ENCODE measurements around the gene SUPT3H. TPM values are rescaled to one million over a fixed set of nuclear protein-coding genes. Genes with fewer than 3 reads are reported as not detected.

The SUPT3H gene
- total and polyA plus RNA-seq, 2 donors, result 5.5 to 11.9 TPM

GRCh38 chr6:45116714-45117410 lies 260.9 kb downstream of the SUPT3H start:
- Histone ChIP-seq H3K36me3 (ENCODE audit: control insufficient read depth in 2 of 2, insufficient read depth in 2 of 2, low read length in 1 of 2) (no peaks in the 10 kb centered on the region), H3K4me3 (ENCODE audit: low read length in 2 of 2) (no peak overlapping the region), H3K27ac (ENCODE audit: low read depth in 1 of 2, low read length in 1 of 2) (no peak overlapping the region), H3K4me1 (ENCODE audit: control insufficient read depth in 2 of 2, insufficient read depth in 2 of 2, low read length in 2 of 2) (no peaks in the 10 kb centered on the region), H3K27me3 (ENCODE audit: control insufficient read depth in 2 of 2, insufficient read depth in 1 of 2, low read length in 1 of 2) (no peaks in the 10 kb centered on the region), H3K9me3 (ENCODE audit: control insufficient read depth in 2 of 2, insufficient read depth in 1 of 2, low read length in 1 of 2) (no peaks in the 10 kb centered on the region)
- DNase-seq (ENCODE audit: low read depth in 6 of 9, low spot score in 9 of 9), result peak in 2 of 9 donors; percentile 9 to 21

- no peak overlapping the region for H3K27ac ChIP-seq (ENCODE audit: low read depth in 1 of 2, low read length in 1 of 2)
- H3K4me3 ChIP-seq (ENCODE audit: low read length in 2 of 2), result no peak overlapping the region
- no peaks in the 10 kb centered on the region for H3K27me3 ChIP-seq (ENCODE audit: control insufficient read depth in 2 of 2, insufficient read depth in 1 of 2, low read length in 1 of 2)
- no peak for DNase-seq (ENCODE audit: low read depth in 6 of 9, low spot score in 9 of 9)
- no peaks in the 10 kb centered on the region for H3K9me3 ChIP-seq (ENCODE audit: control insufficient read depth in 2 of 2, insufficient read depth in 1 of 2, low read length in 1 of 2)
- 91% methylated on average over 3 of the region's 3 CpGs for WGBS
- H3K36me3 ChIP-seq (ENCODE audit: control insufficient read depth in 2 of 2, insufficient read depth in 2 of 2, low read length in 1 of 2), result no peaks in the 10 kb centered on the region
- no peaks in the 10 kb centered on the region for H3K4me1 ChIP-seq (ENCODE audit: control insufficient read depth in 2 of 2, insufficient read depth in 2 of 2, low read length in 2 of 2)
These were observed 262.0 kb downstream of the SUPT3H start for GRCh38 chr6:45115696-45116095.

GRCh38 chr6:45112711-45113110 lies 265.0 kb downstream of the SUPT3H start:
- Histone ChIP-seq H3K36me3 (ENCODE audit: control insufficient read depth in 2 of 2, insufficient read depth in 2 of 2, low read length in 1 of 2) (no peaks in the 10 kb centered on the region), H3K27me3 (ENCODE audit: control insufficient read depth in 2 of 2, insufficient read depth in 1 of 2, low read length in 1 of 2) (no peaks in the 10 kb centered on the region), H3K27ac (ENCODE audit: low read depth in 1 of 2, low read length in 1 of 2) (no peak overlapping the region), H3K4me3 (ENCODE audit: low read length in 2 of 2) (no peak overlapping the region), H3K9me3 (ENCODE audit: control insufficient read depth in 2 of 2, insufficient read depth in 1 of 2, low read length in 1 of 2) (no peaks in the 10 kb centered on the region), H3K4me1 (ENCODE audit: control insufficient read depth in 2 of 2, insufficient read depth in 2 of 2, low read length in 2 of 2) (no peaks in the 10 kb centered on the region)
- no peak for DNase-seq (ENCODE audit: low read depth in 6 of 9, low spot score in 9 of 9)

GRCh38 chr6:45109551-45109950 lies 268.2 kb downstream of the SUPT3H start:
- 4% methylated on average over 1 of the region's 1 CpG for WGBS
- no peak for DNase-seq (ENCODE audit: low read depth in 6 of 9, low spot score in 9 of 9)

GRCh38 chr6:45105170-45105820 lies 272.4 kb downstream of the SUPT3H start:
- DNase-seq (ENCODE audit: low read depth in 6 of 9, low spot score in 9 of 9), result no peak
- Histone ChIP-seq H3K4me3 (ENCODE audit: low read length in 2 of 2) (no peak overlapping the region), H3K9me3 (ENCODE audit: control insufficient read depth in 2 of 2, insufficient read depth in 1 of 2, low read length in 1 of 2) (no peaks in the 10 kb centered on the region), H3K27me3 (ENCODE audit: control insufficient read depth in 2 of 2, insufficient read depth in 1 of 2, low read length in 1 of 2) (no peaks in the 10 kb centered on the region), H3K4me1 (ENCODE audit: control insufficient read depth in 2 of 2, insufficient read depth in 2 of 2, low read length in 2 of 2) (no peaks in the 10 kb centered on the region), H3K36me3 (ENCODE audit: control insufficient read depth in 2 of 2, insufficient read depth in 2 of 2, low read length in 1 of 2) (no peaks in the 10 kb centered on the region), H3K27ac (ENCODE audit: low read depth in 1 of 2, low read length in 1 of 2) (no peak overlapping the region)
- WGBS, result 97% methylated on average over 2 of the region's 2 CpGs

More at GRCh38 chr6:45109551-45109950, 268.2 kb downstream of the SUPT3H start:
- no peaks in the 10 kb centered on the region for H3K27me3 ChIP-seq (ENCODE audit: control insufficient read depth in 2 of 2, insufficient read depth in 1 of 2, low read length in 1 of 2)
- no peaks in the 10 kb centered on the region for H3K36me3 ChIP-seq (ENCODE audit: control insufficient read depth in 2 of 2, insufficient read depth in 2 of 2, low read length in 1 of 2)
- no peaks in the 10 kb centered on the region for H3K4me1 ChIP-seq (ENCODE audit: control insufficient read depth in 2 of 2, insufficient read depth in 2 of 2, low read length in 2 of 2)
- no peaks in the 10 kb centered on the region for H3K9me3 ChIP-seq (ENCODE audit: control insufficient read depth in 2 of 2, insufficient read depth in 1 of 2, low read length in 1 of 2)
- H3K27ac ChIP-seq (ENCODE audit: low read depth in 1 of 2, low read length in 1 of 2), result no peak overlapping the region
- no peak overlapping the region for H3K4me3 ChIP-seq (ENCODE audit: low read length in 2 of 2)

- no peak overlapping the region for H3K27ac ChIP-seq (ENCODE audit: low read depth in 1 of 2, low read length in 1 of 2)
- no peaks in the 10 kb centered on the region for H3K27me3 ChIP-seq (ENCODE audit: control insufficient read depth in 2 of 2, insufficient read depth in 1 of 2, low read length in 1 of 2)
- H3K9me3 ChIP-seq (ENCODE audit: control insufficient read depth in 2 of 2, insufficient read depth in 1 of 2, low read length in 1 of 2), result no peaks in the 10 kb centered on the region
- no peak for DNase-seq (ENCODE audit: low read depth in 6 of 9, low spot score in 9 of 9)
- H3K4me3 ChIP-seq (ENCODE audit: low read length in 2 of 2), result no peak overlapping the region
- H3K4me1 ChIP-seq (ENCODE audit: control insufficient read depth in 2 of 2, insufficient read depth in 2 of 2, low read length in 2 of 2), result no peaks in the 10 kb centered on the region
- H3K36me3 ChIP-seq (ENCODE audit: control insufficient read depth in 2 of 2, insufficient read depth in 2 of 2, low read length in 1 of 2), result no peaks in the 10 kb centered on the region
- 99% methylated on average over 1 of the region's 1 CpG for WGBS
These were observed 273.3 kb downstream of the SUPT3H start for GRCh38 chr6:45104429-45104828.

- Histone ChIP-seq H3K27ac (ENCODE audit: low read depth in 1 of 2, low read length in 1 of 2) (no peak overlapping the region), H3K9me3 (ENCODE audit: control insufficient read depth in 2 of 2, insufficient read depth in 1 of 2, low read length in 1 of 2) (no peaks in the 10 kb centered on the region), H3K4me3 (ENCODE audit: low read length in 2 of 2) (no peak overlapping the region), H3K4me1 (ENCODE audit: control insufficient read depth in 2 of 2, insufficient read depth in 2 of 2, low read length in 2 of 2) (no peaks in the 10 kb centered on the region), H3K27me3 (ENCODE audit: control insufficient read depth in 2 of 2, insufficient read depth in 1 of 2, low read length in 1 of 2) (no peaks in the 10 kb centered on the region), H3K36me3 (ENCODE audit: control insufficient read depth in 2 of 2, insufficient read depth in 2 of 2, low read length in 1 of 2) (no peaks in the 10 kb centered on the region)
- WGBS, result 96% methylated on average over 1 of the region's 1 CpG
- DNase-seq (ENCODE audit: low read depth in 6 of 9, low spot score in 9 of 9), result no peak
These were observed 279.5 kb downstream of the SUPT3H start for GRCh38 chr6:45098256-45098655.

- no peaks in the 10 kb centered on the region for H3K36me3 ChIP-seq (ENCODE audit: control insufficient read depth in 2 of 2, insufficient read depth in 2 of 2, low read length in 1 of 2)
- H3K4me1 ChIP-seq (ENCODE audit: control insufficient read depth in 2 of 2, insufficient read depth in 2 of 2, low read length in 2 of 2), result no peaks in the 10 kb centered on the region
- H3K27ac ChIP-seq (ENCODE audit: low read depth in 1 of 2, low read length in 1 of 2), result no peak overlapping the region
- DNase-seq (ENCODE audit: low read depth in 6 of 9, low spot score in 9 of 9), result no peak
- H3K4me3 ChIP-seq (ENCODE audit: low read length in 2 of 2), result no peak overlapping the region
- H3K9me3 ChIP-seq (ENCODE audit: control insufficient read depth in 2 of 2, insufficient read depth in 1 of 2, low read length in 1 of 2), result no peaks in the 10 kb centered on the region
- H3K27me3 ChIP-seq (ENCODE audit: control insufficient read depth in 2 of 2, insufficient read depth in 1 of 2, low read length in 1 of 2), result no peaks in the 10 kb centered on the region
- 97% methylated on average over 4 of the region's 4 CpGs for WGBS
These were observed 282.9 kb downstream of the SUPT3H start for GRCh38 chr6:45094831-45095230.

GRCh38 chr6:45092135-45092534 lies 285.6 kb downstream of the SUPT3H start:
- WGBS, result 99% methylated on average over 3 of the region's 3 CpGs
- no peak for DNase-seq (ENCODE audit: low read depth in 6 of 9, low spot score in 9 of 9)
- H3K27ac ChIP-seq (ENCODE audit: low read depth in 1 of 2, low read length in 1 of 2), result no peak overlapping the region
- no peaks in the 10 kb centered on the region for H3K36me3 ChIP-seq (ENCODE audit: control insufficient read depth in 2 of 2, insufficient read depth in 2 of 2, low read length in 1 of 2)
- no peak overlapping the region for H3K4me3 ChIP-seq (ENCODE audit: low read length in 2 of 2)
- H3K9me3 ChIP-seq (ENCODE audit: control insufficient read depth in 2 of 2, insufficient read depth in 1 of 2, low read length in 1 of 2), result no peaks in the 10 kb centered on the region
- H3K4me1 ChIP-seq (ENCODE audit: control insufficient read depth in 2 of 2, insufficient read depth in 2 of 2, low read length in 2 of 2), result no peaks in the 10 kb centered on the region
- H3K27me3 ChIP-seq (ENCODE audit: control insufficient read depth in 2 of 2, insufficient read depth in 1 of 2, low read length in 1 of 2), result no peaks in the 10 kb centered on the region
